HCT116 (cell line): ENCODE results near the gene DIAPH3. TPM values are rescaled to one million over a fixed set of nuclear protein-coding genes. Genes with fewer than 3 reads are reported as not detected.

ENCODE experiments used
- ATAC-seq: fragments of 200-7000 bp; cut with Tn5 transposase; 2 replicates; pipeline ENCODE4 v1.9.1; 2020; ENCODE audit warnings: mild to moderate bottlenecking, moderate library complexity
- BruUV-seq: library from RNA; stranded (reverse); fragments of 400-500 nt; replicated peaks from 2 replicates; lab custom pipeline; 2021; lab: Mats Ljungman, UMichigan
- CTCF ChIA-PET: fragments of 300-600 bp; sonication (Branson Sonifier 250); formaldehyde crosslinking; loops from one replicate; lab custom pipeline; 2021; ENCODE audit warnings: antibody characterized with exemption; lab: Charles Lee
- POLR2A ChIA-PET: fragments of 300-600, 350-600 bp; sonication (Branson Sonifier 250); formaldehyde crosslinking; loops from one replicate; lab custom pipeline; 2021; ENCODE audit warnings: antibody characterized with exemption; lab: Charles Lee
- RAD21 ChIA-PET, 2 experiments: fragments of 300-600 bp; sonication (Branson Sonifier 250); formaldehyde crosslinking; loops; one replicate each; lab custom pipeline; 2023; ENCODE audit warnings: low total read pairs in 2 of 2; ENCODE audit not compliant: uncharacterized antibody in 2 of 2, unreplicated experiment in 2 of 2, low non-redundant PET in 1 of 2; lab: Charles Lee
- DNase-seq: peaks from one replicate; pipeline ENCODE4 v3.0.0-alpha.2; 2010; ENCODE audit warnings: low read depth, low spot score
- H2AFZ ChIP-seq: fragments of 200-600 bp; shearing (Covaris generic), sonication (generic); 2 replicates; pipeline ENCODE4 v1.6.1; 2017; ENCODE audit warnings: low read depth, mixed run types, mixed read lengths, antibody characterized with exemption, low read length; ENCODE audit not compliant: poor library complexity, severe bottlenecking
- H3K27ac ChIP-seq: 2 replicates; pipeline ENCODE4 v1.5.1; 2012; ENCODE audit warnings: low read depth, low read length
- H3K27me3 ChIP-seq: fragments of 200-600 bp; sonication (generic); 2 replicates; pipeline ENCODE4 v1.6.1; 2016; ENCODE audit warnings: mixed run types, low read length, mixed read lengths; ENCODE audit not compliant: insufficient read depth
- H3K36me3 ChIP-seq, 2 experiments: fragments of 200-500 bp in 1 of 2; fragments of 200-600 bp in 1 of 2; sonication (Bioruptor generic) in 1 of 2; sonication (generic) in 1 of 2; 2 replicates each; pipeline versions ENCODE4 v1.5.1 to v1.6.1; 2014 to 2016; ENCODE audit warnings: low read length in 2 of 2, inconsistent platforms in 1 of 2, mixed read lengths in 1 of 2, mixed run types in 1 of 2; ENCODE audit not compliant: insufficient read depth in 2 of 2, control insufficient read depth in 1 of 2
- H3K4me1 ChIP-seq, 2 experiments: fragments of 200-600 bp in 1 of 2; sonication (generic) in 1 of 2; 2 replicates each; pipeline versions ENCODE4 v1.5.1 to v1.6.1; 2012 to 2017; ENCODE audit warnings: low read length in 2 of 2, inconsistent platforms in 1 of 2, mild to moderate bottlenecking in 1 of 2, mixed read lengths in 1 of 2, mixed run types in 1 of 2, moderate library complexity in 1 of 2; ENCODE audit not compliant: insufficient read depth in 2 of 2, control insufficient read depth in 1 of 2
- H3K4me2 ChIP-seq: fragments of 200-600 bp; sonication (generic); 2 replicates; pipeline ENCODE4 v1.6.1; 2017; ENCODE audit warnings: mixed run types, low read length, mixed read lengths
- H3K4me3 ChIP-seq, 2 experiments: fragments of 200-600 bp in 1 of 2; sonication (generic) in 1 of 2; replicated peaks in 1 of 2; 2 replicates each; pipeline ENCODE4 v1.5.1; 2011 to 2016; ENCODE audit warnings: low read length in 2 of 2, control low read depth in 1 of 2, low read depth in 1 of 2, mild to moderate bottlenecking in 1 of 2, mixed read lengths in 1 of 2, mixed run types in 1 of 2
- H3K79me2 ChIP-seq: fragments of 200-600 bp; sonication (generic); 2 replicates; pipeline ENCODE4 v1.6.1; 2017; ENCODE audit warnings: mild to moderate bottlenecking, mixed run types, low read length, moderate library complexity, mixed read lengths; ENCODE audit not compliant: insufficient read depth
- H3K9ac ChIP-seq: fragments of 200-600 bp; sonication (generic); 2 replicates; pipeline ENCODE4 v1.6.1; 2016; ENCODE audit warnings: low read length, mixed read lengths
- H3K9me2 ChIP-seq: fragments of 200-600 bp; sonication (generic), shearing (Covaris generic); 2 replicates; pipeline ENCODE4 v1.6.1; 2017; ENCODE audit warnings: mixed run types, mild to moderate bottlenecking, moderate library complexity; ENCODE audit not compliant: insufficient read depth
- H3K9me3 ChIP-seq, 2 experiments: fragments of 200-500 bp in 1 of 2; fragments of 200-600 bp in 1 of 2; sonication (Bioruptor generic) in 1 of 2; sonication (generic) in 1 of 2; 2 replicates each; pipeline ENCODE4 v1.6.1; 2014 to 2017; ENCODE audit warnings: low read length in 2 of 2, mixed read lengths in 2 of 2, inconsistent platforms in 1 of 2, low read depth in 1 of 2, mild to moderate bottlenecking in 1 of 2, mixed run types in 1 of 2, moderate library complexity in 1 of 2; ENCODE audit not compliant: control insufficient read depth in 1 of 2, insufficient read depth in 1 of 2
- H4K20me1 ChIP-seq: fragments of 200-600 bp; sonication (generic), shearing (Covaris generic); 2 replicates; pipeline ENCODE4 v1.6.1; 2017; ENCODE audit warnings: mixed run types, mild to moderate bottlenecking, moderate library complexity; ENCODE audit not compliant: insufficient read depth
- EGR1 ChIP-seq: IDR thresholded peaks from 2 replicates; pipeline ENCODE4 v1.6.1; 2012; ENCODE audit warnings: low read depth
- ELF1 ChIP-seq: IDR thresholded peaks from 2 replicates; pipeline ENCODE4 v1.6.1; 2012; ENCODE audit warnings: low read depth, borderline replicate concordance
- FOSL1 ChIP-seq: IDR thresholded peaks from 2 replicates; pipeline ENCODE4 v1.6.1; 2012; ENCODE audit warnings: low read depth
- POLR2A ChIP-seq: IDR thresholded peaks from 2 replicates; pipeline ENCODE4 v1.7.0; 2011; ENCODE audit warnings: borderline replicate concordance; ENCODE audit not compliant: insufficient read depth, insufficient read length; ENCODE audit errors: extremely low read depth
- POLR2AphosphoS5 ChIP-seq: IDR thresholded peaks from 2 replicates; pipeline ENCODE4 v1.6.1; 2011; ENCODE audit warnings: mild to moderate bottlenecking, low read depth, low read length, moderate library complexity
- RAD21 ChIP-seq: IDR thresholded peaks from 2 replicates; pipeline ENCODE4 v1.6.1; 2012; ENCODE audit warnings: low read depth, mild to moderate bottlenecking
- SIN3A ChIP-seq: IDR thresholded peaks from 2 replicates; pipeline ENCODE4 v1.6.1; 2012; ENCODE audit warnings: low read depth
- YY1 ChIP-seq: IDR thresholded peaks from 2 replicates; pipeline ENCODE4 v1.6.1; 2011; ENCODE audit warnings: low read length, low read depth, moderate library complexity, mild to moderate bottlenecking; ENCODE audit not compliant: insufficient replicate concordance; ENCODE audit errors: extremely low read depth
- ZBTB33 ChIP-seq: IDR thresholded peaks from 2 replicates; pipeline ENCODE4 v1.6.1; 2011; ENCODE audit warnings: mild to moderate bottlenecking, low read length, moderate library complexity; ENCODE audit not compliant: insufficient replicate concordance; ENCODE audit errors: extremely low read depth
- ZNF274 ChIP-seq: fragments of 200-500 bp; sonication (Bioruptor generic); IDR thresholded peaks from 2 replicates; pipeline ENCODE4 v1.6.1; 2014; ENCODE audit warnings: mild to moderate bottlenecking, low read depth, low read length, inconsistent platforms
- intact Hi-C: fragments of 100-400 bp; cut with micrococcal nuclease; formaldehyde crosslinking; loops from 2 replicates; pipeline ENCODE4 v1.10.0; 2022
- total RNA-seq: library from RNA; stranded (reverse); gene quantifications from one replicate; pipeline ENCODE4 v1.2.1, GENCODE V29; 2021; ENCODE audit not compliant: unreplicated experiment
- TF ChIP-seq, protein P1 (sequence below), 3 experiments: fragments of 200-600 bp in 1 of 3; sonication (generic) in 1 of 3; IDR thresholded peaks in 2 of 3; conservative IDR thresholded peaks in 1 of 3; 2 replicates each; pipeline ENCODE4 v1.5.1; 2012 to 2017; ENCODE audit warnings: low read depth in 2 of 3, low read length in 2 of 3, antibody characterized with exemption in 1 of 3, borderline replicate concordance in 1 of 3, control low read depth in 1 of 3, mild to moderate bottlenecking in 1 of 3, mixed read lengths in 1 of 3, mixed run types in 1 of 3, moderate library complexity in 1 of 3; ENCODE audit not compliant: insufficient read depth in 1 of 3
- TF ChIP-seq, protein P2 (sequence below): IDR thresholded peaks from 2 replicates; pipeline ENCODE4 v1.6.1; 2012; ENCODE audit warnings: low read depth

Gene DIAPH3
- total RNA-seq, 1 experiment from 2014 or later, result 22.8 TPM

GRCh38 chr13:59863621-59864020 lies 300.1 kb downstream of the DIAPH3 start:
- Histone ChIP-seq H3K27ac (no peak overlapping the region), H3K36me3 (no peaks in the 10 kb centered on the region), H3K4me3 (no peak overlapping the region), H3K9ac (no peak overlapping the region)
- intact Hi-C loops, result no loop called here
- BruUV-seq, result no TSS peak
- TF ChIP-seq ZBTB33 (no peak), POLR2A (no peak), ZNF274 (no peak), YY1 (no peak), EGR1 (no peak), FOSL1 (no peak), SIN3A (no peak), POLR2AphosphoS5 (no peak), RAD21 (no peak), ELF1 (no peak)
- TF ChIP-seq, protein P1, sequence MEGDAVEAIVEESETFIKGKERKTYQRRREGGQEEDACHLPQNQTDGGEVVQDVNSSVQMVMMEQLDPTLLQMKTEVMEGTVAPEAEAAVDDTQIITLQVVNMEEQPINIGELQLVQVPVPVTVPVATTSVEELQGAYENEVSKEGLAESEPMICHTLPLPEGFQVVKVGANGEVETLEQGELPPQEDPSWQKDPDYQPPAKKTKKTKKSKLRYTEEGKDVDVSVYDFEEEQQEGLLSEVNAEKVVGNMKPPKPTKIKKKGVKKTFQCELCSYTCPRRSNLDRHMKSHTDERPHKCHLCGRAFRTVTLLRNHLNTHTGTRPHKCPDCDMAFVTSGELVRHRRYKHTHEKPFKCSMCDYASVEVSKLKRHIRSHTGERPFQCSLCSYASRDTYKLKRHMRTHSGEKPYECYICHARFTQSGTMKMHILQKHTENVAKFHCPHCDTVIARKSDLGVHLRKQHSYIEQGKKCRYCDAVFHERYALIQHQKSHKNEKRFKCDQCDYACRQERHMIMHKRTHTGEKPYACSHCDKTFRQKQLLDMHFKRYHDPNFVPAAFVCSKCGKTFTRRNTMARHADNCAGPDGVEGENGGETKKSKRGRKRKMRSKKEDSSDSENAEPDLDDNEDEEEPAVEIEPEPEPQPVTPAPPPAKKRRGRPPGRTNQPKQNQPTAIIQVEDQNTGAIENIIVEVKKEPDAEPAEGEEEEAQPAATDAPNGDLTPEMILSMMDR (IDR thresholded peaks at IDR 0.05 in 2 of 3, conservative IDR thresholded peaks at IDR 0.05 in 1 of 3; ENCODE audit: borderline replicate concordance in 1 of 3, insufficient read depth in 1 of 3, low read depth in 2 of 3, low read length in 2 of 3), result no peak
- TF ChIP-seq, protein P2, sequence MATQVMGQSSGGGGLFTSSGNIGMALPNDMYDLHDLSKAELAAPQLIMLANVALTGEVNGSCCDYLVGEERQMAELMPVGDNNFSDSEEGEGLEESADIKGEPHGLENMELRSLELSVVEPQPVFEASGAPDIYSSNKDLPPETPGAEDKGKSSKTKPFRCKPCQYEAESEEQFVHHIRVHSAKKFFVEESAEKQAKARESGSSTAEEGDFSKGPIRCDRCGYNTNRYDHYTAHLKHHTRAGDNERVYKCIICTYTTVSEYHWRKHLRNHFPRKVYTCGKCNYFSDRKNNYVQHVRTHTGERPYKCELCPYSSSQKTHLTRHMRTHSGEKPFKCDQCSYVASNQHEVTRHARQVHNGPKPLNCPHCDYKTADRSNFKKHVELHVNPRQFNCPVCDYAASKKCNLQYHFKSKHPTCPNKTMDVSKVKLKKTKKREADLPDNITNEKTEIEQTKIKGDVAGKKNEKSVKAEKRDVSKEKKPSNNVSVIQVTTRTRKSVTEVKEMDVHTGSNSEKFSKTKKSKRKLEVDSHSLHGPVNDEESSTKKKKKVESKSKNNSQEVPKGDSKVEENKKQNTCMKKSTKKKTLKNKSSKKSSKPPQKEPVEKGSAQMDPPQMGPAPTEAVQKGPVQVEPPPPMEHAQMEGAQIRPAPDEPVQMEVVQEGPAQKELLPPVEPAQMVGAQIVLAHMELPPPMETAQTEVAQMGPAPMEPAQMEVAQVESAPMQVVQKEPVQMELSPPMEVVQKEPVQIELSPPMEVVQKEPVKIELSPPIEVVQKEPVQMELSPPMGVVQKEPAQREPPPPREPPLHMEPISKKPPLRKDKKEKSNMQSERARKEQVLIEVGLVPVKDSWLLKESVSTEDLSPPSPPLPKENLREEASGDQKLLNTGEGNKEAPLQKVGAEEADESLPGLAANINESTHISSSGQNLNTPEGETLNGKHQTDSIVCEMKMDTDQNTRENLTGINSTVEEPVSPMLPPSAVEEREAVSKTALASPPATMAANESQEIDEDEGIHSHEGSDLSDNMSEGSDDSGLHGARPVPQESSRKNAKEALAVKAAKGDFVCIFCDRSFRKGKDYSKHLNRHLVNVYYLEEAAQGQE, result no peak
- TF ChIP-seq, all 23 proteins: peak for 0
- DNase-seq (no peak), ATAC-seq (no peak)
- H3K79me2 ChIP-seq, result no peaks in the 10 kb centered on the region
- H3K9me3 ChIP-seq, result no peaks in the 10 kb centered on the region
- H4K20me1 ChIP-seq, result no peaks in the 10 kb centered on the region
- ChIA-PET RAD21 (no interaction called here), CTCF (no interaction called here), POLR2A (no interaction called here)
- H2AFZ ChIP-seq, result no peak overlapping the region
- H3K27me3 ChIP-seq, result no peaks in the 10 kb centered on the region
- H3K9me2 ChIP-seq, result no peaks in the 10 kb centered on the region
- H3K4me1 ChIP-seq, result no peaks in the 10 kb centered on the region
- H3K4me2 ChIP-seq, result no peak overlapping the region
